NCI-H2196 treated with DMSO at 0.1 percent for 48 hours (cell line): ENCODE results near the gene SH3PXD2A.

Source experiments
- DNase-seq: peaks from one replicate; lab custom pipeline; 2025; ENCODE audit not compliant: unreplicated experiment; lab: John Stamatoyannopoulos, UW

The SH3PXD2A gene

GRCh38 chr10:103692952-103693811 lies 162.2 kb downstream of the SH3PXD2A start:
- no peak for DNase-seq

- DNase-seq: no peak
Measured at GRCh38 chr10:103692436-103692951, 162.9 kb downstream of the SH3PXD2A start.

GRCh38 chr10:103691723-103692435 lies 163.5 kb downstream of the SH3PXD2A start:
- DNase-seq: no peak

- no peak for DNase-seq
Measured at GRCh38 chr10:103691267-103691666, 164.1 kb downstream of the SH3PXD2A start.

GRCh38 chr10:103690281-103690680 lies 165.1 kb downstream of the SH3PXD2A start:
- no peak for DNase-seq

GRCh38 chr10:103688491-103688890 lies 166.9 kb downstream of the SH3PXD2A start:
- no peak for DNase-seq

GRCh38 chr10:103687718-103688117 lies 167.7 kb downstream of the SH3PXD2A start:
- DNase-seq: no peak

- no peak for DNase-seq
Measured at GRCh38 chr10:103687172-103687571, 168.2 kb downstream of the SH3PXD2A start.

- DNase-seq: peak; percentile 5
Measured at GRCh38 chr10:103685880-103686669, 169.3 kb downstream of the SH3PXD2A start.

GRCh38 chr10:103683851-103684250 lies 171.5 kb downstream of the SH3PXD2A start:
- DNase-seq: no peak

- no peak for DNase-seq
Measured at GRCh38 chr10:103682631-103683030, 172.7 kb downstream of the SH3PXD2A start.

GRCh38 chr10:103681617-103682399 lies 173.6 kb downstream of the SH3PXD2A start:
- no peak for DNase-seq

- DNase-seq: no peak
Measured at GRCh38 chr10:103680869-103681236, 174.5 kb downstream of the SH3PXD2A start.

GRCh38 chr10:103679096-103679790 lies 176.1 kb downstream of the SH3PXD2A start:
- DNase-seq: no peak

GRCh38 chr10:103678178-103678526 lies 177.2 kb downstream of the SH3PXD2A start:
- DNase-seq: no peak

GRCh38 chr10:103677486-103678177 lies 177.7 kb downstream of the SH3PXD2A start:
- no peak for DNase-seq

GRCh38 chr10:103676851-103677417 lies 178.4 kb downstream of the SH3PXD2A start:
- no peak for DNase-seq

GRCh38 chr10:103676058-103676785 lies 179.2 kb downstream of the SH3PXD2A start:
- no peak for DNase-seq
